SK-N-SH treated with all-trans-retinoic acid at 6 μM for 48 hours (cell line): ENCODE measurements around the gene SARS1.
"Not testable (repeated sequence)": the region's sequence is repeated elsewhere in the genome, so short reads cannot be mapped to it uniquely, and the experiment has no call there.

ENCODE experiments used
- PPARA ChIP-seq: fragments of 250-450 bp; sonication (Bioruptor Pico); IDR thresholded peaks from 2 replicates; pipeline ENCODE4 v1.5.0; 2020; ENCODE audit warnings: mild to moderate bottlenecking, borderline replicate concordance
- TOX ChIP-seq: fragments of 250-450 bp; sonication (Bioruptor Pico); IDR thresholded peaks from 2 replicates; pipeline ENCODE4 v1.8.0; 2021; ENCODE audit warnings: mild to moderate bottlenecking, moderate library complexity, borderline replicate concordance
- ZNF8 ChIP-seq: fragments of 450-650 bp; formaldehyde crosslinking; IDR thresholded peaks from 2 replicates; pipeline ENCODE4 v1.5.0; 2020; ENCODE audit warnings: mild to moderate bottlenecking, moderate library complexity
- TF ChIP-seq, protein P1 (sequence below): fragments of 250-450 bp; sonication (Bioruptor Pico); IDR thresholded peaks from 2 replicates; pipeline ENCODE4 v1.8.0; 2021; ENCODE audit warnings: low read depth, mild to moderate bottlenecking, moderate library complexity, borderline replicate concordance
- TF ChIP-seq, protein P2 (sequence below): fragments of 250-450 bp; sonication (Bioruptor Pico); IDR thresholded peaks from 2 replicates; pipeline ENCODE4 v1.8.0; 2020; ENCODE audit warnings: mild to moderate bottlenecking, moderate library complexity, borderline replicate concordance
- TF ChIP-seq, protein P3 (sequence below): fragments of 250-450 bp; sonication (Bioruptor Pico); IDR thresholded peaks from 2 replicates; pipeline ENCODE4 v1.5.1; 2020; ENCODE audit warnings: low read depth, mild to moderate bottlenecking, moderate library complexity

DNA sequence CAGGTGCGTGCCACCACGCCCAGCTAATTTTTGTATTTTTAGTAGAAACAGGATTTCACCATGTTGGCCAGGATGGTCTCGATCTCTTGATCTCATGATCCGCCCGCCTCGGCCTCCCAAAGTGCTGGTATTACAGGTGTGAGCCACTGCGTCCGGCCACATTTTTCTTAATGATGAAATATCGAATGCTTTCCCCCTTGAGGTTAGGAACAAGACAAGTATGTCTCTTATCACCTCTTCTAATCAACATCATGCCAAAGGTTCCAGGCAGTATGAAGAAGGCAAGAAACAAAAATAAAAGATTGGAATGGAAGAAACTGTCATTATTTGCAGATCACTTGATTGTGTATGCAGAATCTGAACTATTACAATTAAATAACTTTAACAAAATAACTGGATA, 7.5 kb downstream of the SARS1 start:
- TF ChIP-seq, protein P1, sequence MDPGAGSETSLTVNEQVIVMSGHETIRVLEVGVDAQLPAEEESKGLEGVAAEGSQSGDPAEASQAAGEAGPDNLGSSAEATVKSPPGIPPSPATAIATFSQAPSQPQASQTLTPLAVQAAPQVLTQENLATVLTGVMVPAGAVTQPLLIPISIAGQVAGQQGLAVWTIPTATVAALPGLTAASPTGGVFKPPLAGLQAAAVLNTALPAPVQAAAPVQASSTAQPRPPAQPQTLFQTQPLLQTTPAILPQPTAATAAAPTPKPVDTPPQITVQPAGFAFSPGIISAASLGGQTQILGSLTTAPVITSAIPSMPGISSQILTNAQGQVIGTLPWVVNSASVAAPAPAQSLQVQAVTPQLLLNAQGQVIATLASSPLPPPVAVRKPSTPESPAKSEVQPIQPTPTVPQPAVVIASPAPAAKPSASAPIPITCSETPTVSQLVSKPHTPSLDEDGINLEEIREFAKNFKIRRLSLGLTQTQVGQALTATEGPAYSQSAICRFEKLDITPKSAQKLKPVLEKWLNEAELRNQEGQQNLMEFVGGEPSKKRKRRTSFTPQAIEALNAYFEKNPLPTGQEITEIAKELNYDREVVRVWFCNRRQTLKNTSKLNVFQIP (CRISPR knock-in tag): not testable (repeated sequence)
- TF ChIP-seq, protein P2, sequence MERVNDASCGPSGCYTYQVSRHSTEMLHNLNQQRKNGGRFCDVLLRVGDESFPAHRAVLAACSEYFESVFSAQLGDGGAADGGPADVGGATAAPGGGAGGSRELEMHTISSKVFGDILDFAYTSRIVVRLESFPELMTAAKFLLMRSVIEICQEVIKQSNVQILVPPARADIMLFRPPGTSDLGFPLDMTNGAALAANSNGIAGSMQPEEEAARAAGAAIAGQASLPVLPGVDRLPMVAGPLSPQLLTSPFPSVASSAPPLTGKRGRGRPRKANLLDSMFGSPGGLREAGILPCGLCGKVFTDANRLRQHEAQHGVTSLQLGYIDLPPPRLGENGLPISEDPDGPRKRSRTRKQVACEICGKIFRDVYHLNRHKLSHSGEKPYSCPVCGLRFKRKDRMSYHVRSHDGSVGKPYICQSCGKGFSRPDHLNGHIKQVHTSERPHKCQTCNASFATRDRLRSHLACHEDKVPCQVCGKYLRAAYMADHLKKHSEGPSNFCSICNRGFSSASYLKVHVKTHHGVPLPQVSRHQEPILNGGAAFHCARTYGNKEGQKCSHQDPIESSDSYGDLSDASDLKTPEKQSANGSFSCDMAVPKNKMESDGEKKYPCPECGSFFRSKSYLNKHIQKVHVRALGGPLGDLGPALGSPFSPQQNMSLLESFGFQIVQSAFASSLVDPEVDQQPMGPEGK (CRISPR knock-in tag): not testable (repeated sequence)
- TF ChIP-seq, protein P3, sequence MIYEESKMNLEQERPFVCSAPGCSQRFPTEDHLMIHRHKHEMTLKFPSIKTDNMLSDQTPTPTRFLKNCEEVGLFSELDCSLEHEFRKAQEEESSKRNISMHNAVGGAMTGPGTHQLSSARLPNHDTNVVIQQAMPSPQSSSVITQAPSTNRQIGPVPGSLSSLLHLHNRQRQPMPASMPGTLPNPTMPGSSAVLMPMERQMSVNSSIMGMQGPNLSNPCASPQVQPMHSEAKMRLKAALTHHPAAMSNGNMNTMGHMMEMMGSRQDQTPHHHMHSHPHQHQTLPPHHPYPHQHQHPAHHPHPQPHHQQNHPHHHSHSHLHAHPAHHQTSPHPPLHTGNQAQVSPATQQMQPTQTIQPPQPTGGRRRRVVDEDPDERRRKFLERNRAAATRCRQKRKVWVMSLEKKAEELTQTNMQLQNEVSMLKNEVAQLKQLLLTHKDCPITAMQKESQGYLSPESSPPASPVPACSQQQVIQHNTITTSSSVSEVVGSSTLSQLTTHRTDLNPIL (CRISPR knock-in tag): not testable (repeated sequence)
- TF ChIP-seq PPARA; TOX (CRISPR knock-in tag); ZNF8 (CRISPR knock-in tag): not testable (repeated sequence)
